A673 (cell line): ENCODE data around the gene ABCB1. TPM values are rescaled to one million over a fixed set of nuclear protein-coding genes. Genes with fewer than 3 reads are reported as not detected.

ENCODE experiments used
- BruUV-seq: library from RNA; stranded (reverse); fragments of 400-500 nt; replicated peaks from 2 replicates; lab custom pipeline; 2021; lab: Mats Ljungman, UMichigan
- CTCF ChIA-PET: fragments of 300-600 bp; sonication (Branson Sonifier 250); formaldehyde crosslinking; loops from one replicate; lab custom pipeline; 2022; ENCODE audit warnings: antibody characterized with exemption; lab: Charles Lee
- POLR2A ChIA-PET: fragments of 300-600 bp; sonication (Branson Sonifier 250); formaldehyde crosslinking; loops from one replicate; lab custom pipeline; 2022; ENCODE audit warnings: antibody characterized with exemption; ENCODE audit not compliant: low non-redundant PET; lab: Charles Lee
- DNase-seq: peaks from one replicate; pipeline ENCODE4 v3.0.0-alpha.2; 2015; ENCODE audit warnings: low spot score
- H3K27ac ChIP-seq: fragments of 200-600 bp; sonication (generic); 2 replicates; pipeline ENCODE4 v1.5.1; 2016; ENCODE audit warnings: mixed run types, low read depth, mild to moderate bottlenecking, mixed read lengths, antibody characterized with exemption, low read length; ENCODE audit not compliant: poor library complexity, severe bottlenecking
- H3K27me3 ChIP-seq: fragments of 200-600 bp; sonication (generic); replicated peaks from 2 replicates; pipeline ENCODE4 v1.6.1; 2017; ENCODE audit warnings: mixed run types, low read depth, mild to moderate bottlenecking, mixed read lengths, antibody characterized with exemption, low read length; ENCODE audit not compliant: insufficient read depth, poor library complexity
- H3K36me3 ChIP-seq: fragments of 200-600 bp; sonication (generic); 2 replicates; pipeline ENCODE4 v1.6.1; 2016; ENCODE audit warnings: mixed run types, mild to moderate bottlenecking, mixed read lengths, antibody characterized with exemption, low read length; ENCODE audit not compliant: insufficient read depth, poor library complexity, severe bottlenecking
- H3K4me1 ChIP-seq: fragments of 200-600 bp; sonication (generic); 2 replicates; pipeline ENCODE4 v1.6.1; 2017; ENCODE audit warnings: mixed run types, mild to moderate bottlenecking, mixed read lengths, antibody characterized with exemption, low read length; ENCODE audit not compliant: insufficient read depth, poor library complexity, severe bottlenecking
- H3K4me3 ChIP-seq: fragments of 200-600 bp; sonication (generic); 2 replicates; pipeline ENCODE4 v1.5.1; 2016; ENCODE audit warnings: low read depth, mixed run types, mild to moderate bottlenecking, mixed read lengths, low read length; ENCODE audit not compliant: poor library complexity, severe bottlenecking
- H3K9me3 ChIP-seq: fragments of 200-600 bp; sonication (generic); 2 replicates; pipeline ENCODE4 v1.6.1; 2016; ENCODE audit warnings: mixed run types, low read depth, mild to moderate bottlenecking, mixed read lengths, antibody characterized with exemption, low read length; ENCODE audit not compliant: poor library complexity, severe bottlenecking
- CTCF ChIP-seq: fragments of 300-800, 200-600 bp; sonication (generic); conservative IDR thresholded peaks from 2 replicates; pipeline ENCODE4 v1.5.1; 2017; ENCODE audit warnings: low read depth, mild to moderate bottlenecking, antibody characterized with exemption, low read length, moderate library complexity, mixed read lengths
- EZH2 ChIP-seq: fragments of 200-600 bp; sonication (generic); IDR thresholded peaks from 2 replicates; pipeline ENCODE4 v1.6.1; 2017; ENCODE audit warnings: borderline replicate concordance, low read depth, mild to moderate bottlenecking, mixed read lengths, antibody characterized with exemption, low read length; ENCODE audit not compliant: poor library complexity, severe bottlenecking
- intact Hi-C: fragments of 100-400 bp; cut with micrococcal nuclease; formaldehyde crosslinking; loops from one replicate; pipeline ENCODE4 v1.10.0; 2022; ENCODE audit not compliant: unreplicated experiment
- total RNA-seq: library from RNA; stranded (reverse); gene quantifications from 2 replicates; pipeline ENCODE4 v1.2.3, GENCODE V29; 2021

Gene ABCB1
- total RNA-seq, 1 experiment from 2014 or later, result not detected

GRCh38 chr7:87592300-87592699 is 8.4 kb downstream of the ABCB1 start:
- POLR2A ChIA-PET, result no interaction called here
- no TSS peak for BruUV-seq
- intact Hi-C loops, result no loop called here

GRCh38 chr7:87591211-87591610 is 9.5 kb downstream of the ABCB1 start:
- intact Hi-C loops, result no loop called here
- Histone ChIP-seq H3K36me3 (no peaks in the 10 kb centered on the region), H3K27me3 (peaks cover 22% of the 10 kb centered on the region), H3K4me1 (no peaks in the 10 kb centered on the region), H3K9me3 (no peaks in the 10 kb centered on the region), H3K27ac (no peak overlapping the region), H3K4me3 (no peak overlapping the region)
- TF ChIP-seq CTCF, result no peak
- no peak for TF ChIP-seq EZH2
- DNase-seq, result no peak
- POLR2A ChIA-PET, result no interaction called here
- no TSS peak for BruUV-seq
- CTCF ChIA-PET, result no interaction called here

More at GRCh38 chr7:87592300-87592699, 8.4 kb downstream of the ABCB1 start:
- H3K36me3 ChIP-seq, result no peaks in the 10 kb centered on the region
- TF ChIP-seq CTCF (no peak), EZH2 (no peak)
- CTCF ChIA-PET, result no interaction called here
- H3K9me3 ChIP-seq, result no peaks in the 10 kb centered on the region
- no peak overlapping the region for H3K4me3 ChIP-seq
- DNase-seq, result no peak
- peaks cover 31% of the 10 kb centered on the region for H3K27me3 ChIP-seq
- H3K4me1 ChIP-seq, result no peaks in the 10 kb centered on the region
- no peak overlapping the region for H3K27ac ChIP-seq

GRCh38 chr7:87590578-87590977 is 10.1 kb downstream of the ABCB1 start:
- TF ChIP-seq CTCF (no peak), EZH2 (no peak)
- Histone ChIP-seq H3K9me3 (no peaks in the 10 kb centered on the region), H3K36me3 (no peaks in the 10 kb centered on the region), H3K27me3 (peaks cover 16% of the 10 kb centered on the region), H3K4me3 (no peak overlapping the region), H3K27ac (no peak overlapping the region), H3K4me1 (no peaks in the 10 kb centered on the region)
- ChIA-PET CTCF (no interaction called here), POLR2A (no interaction called here)
- no TSS peak for BruUV-seq
- intact Hi-C loops, result no loop called here
- DNase-seq, result no peak
